IPS-18c (cell line): Measurements from ENCODE around the gene TBL3.
A peak's percentile ranks its signal among the peaks of the same experiment; 100 is the strongest.
"Not testable (repeated sequence)": the region's sequence is repeated elsewhere in the genome, so short reads cannot be mapped to it uniquely, and the experiment has no call there.

ENCODE experiments used
- H3K4me3 ChIP-seq: 2 replicates; pipeline ENCODE4 v1.7.0; 2013; ENCODE audit warnings: low read depth, mild to moderate bottlenecking, low read length, moderate library complexity; ENCODE audit not compliant: insufficient read depth
- H3K9me3 ChIP-seq: one replicate; pipeline ENCODE4 v1.6.1; 2013; ENCODE audit warnings: mild to moderate bottlenecking, low read length, moderate library complexity; ENCODE audit not compliant: control insufficient read depth, insufficient read depth

The TBL3 gene

DNA sequence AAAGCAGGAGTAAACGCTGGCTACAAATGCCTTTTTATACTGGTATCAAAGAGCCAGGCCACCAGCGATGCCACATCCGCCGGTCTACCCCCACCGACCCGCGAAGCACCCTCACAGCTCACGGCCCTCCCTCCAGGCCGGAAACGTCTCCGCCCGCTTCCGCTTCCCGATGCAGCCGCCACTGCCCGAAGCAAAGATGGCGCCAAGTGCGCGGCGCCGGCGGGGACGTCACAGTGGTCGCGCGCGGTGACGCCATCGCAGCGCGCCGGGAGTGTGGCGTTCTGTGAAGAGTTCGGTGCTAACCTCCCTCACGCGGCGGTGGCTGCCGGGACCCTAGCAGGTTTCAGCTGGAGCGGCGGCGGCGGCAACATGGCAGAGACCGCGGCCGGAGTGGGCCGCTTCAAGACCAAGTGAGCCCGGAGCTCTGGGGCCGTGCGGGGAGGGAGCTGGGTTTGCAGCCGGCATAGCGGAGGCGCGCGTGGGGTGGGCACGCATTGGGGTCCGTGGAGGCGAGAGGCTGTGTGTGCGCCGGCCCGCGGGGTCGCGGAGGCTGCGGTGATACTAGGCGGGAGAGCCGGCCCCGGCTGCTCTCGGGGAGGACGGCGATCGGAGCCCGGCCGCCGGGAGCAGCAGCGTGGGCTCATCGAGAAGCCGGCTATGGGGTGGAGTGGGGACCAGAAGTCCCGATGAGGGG lies at the start of gene TBL3:
Gene TBL3 (plus strand): TSS at position 258 of the 694 bp plus-strand sequence. CDS start 112 bp downstream, at position 370.
- Histone ChIP-seq H3K9me3 (no peaks in the 10 kb centered on the region), H3K4me3 (peak within 1 kb of the TSS; percentile 73)

DNA sequence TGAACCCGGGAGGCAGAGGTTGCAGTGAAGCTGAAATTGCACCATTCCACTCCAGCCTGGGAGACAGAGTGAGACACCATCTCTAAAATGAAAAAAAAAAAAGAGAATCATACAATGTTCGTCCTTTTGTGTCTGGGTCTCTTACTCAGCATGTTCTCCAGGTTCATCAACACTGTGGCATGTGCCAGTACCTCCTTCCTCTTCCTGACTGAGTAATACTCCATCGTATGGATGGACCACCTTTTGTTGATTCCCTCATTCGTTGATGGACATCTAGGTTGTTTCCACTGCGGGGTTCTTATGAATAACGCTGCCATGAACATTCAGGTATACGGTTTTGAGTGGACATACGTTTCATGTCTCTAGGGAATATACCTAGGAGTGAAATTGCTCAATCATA lies 49.5 kb upstream of the TBL3 start:
- Histone ChIP-seq H3K4me3 (no peak overlapping the region), H3K9me3 (peaks cover 1% of the 10 kb centered on the region)

DNA sequence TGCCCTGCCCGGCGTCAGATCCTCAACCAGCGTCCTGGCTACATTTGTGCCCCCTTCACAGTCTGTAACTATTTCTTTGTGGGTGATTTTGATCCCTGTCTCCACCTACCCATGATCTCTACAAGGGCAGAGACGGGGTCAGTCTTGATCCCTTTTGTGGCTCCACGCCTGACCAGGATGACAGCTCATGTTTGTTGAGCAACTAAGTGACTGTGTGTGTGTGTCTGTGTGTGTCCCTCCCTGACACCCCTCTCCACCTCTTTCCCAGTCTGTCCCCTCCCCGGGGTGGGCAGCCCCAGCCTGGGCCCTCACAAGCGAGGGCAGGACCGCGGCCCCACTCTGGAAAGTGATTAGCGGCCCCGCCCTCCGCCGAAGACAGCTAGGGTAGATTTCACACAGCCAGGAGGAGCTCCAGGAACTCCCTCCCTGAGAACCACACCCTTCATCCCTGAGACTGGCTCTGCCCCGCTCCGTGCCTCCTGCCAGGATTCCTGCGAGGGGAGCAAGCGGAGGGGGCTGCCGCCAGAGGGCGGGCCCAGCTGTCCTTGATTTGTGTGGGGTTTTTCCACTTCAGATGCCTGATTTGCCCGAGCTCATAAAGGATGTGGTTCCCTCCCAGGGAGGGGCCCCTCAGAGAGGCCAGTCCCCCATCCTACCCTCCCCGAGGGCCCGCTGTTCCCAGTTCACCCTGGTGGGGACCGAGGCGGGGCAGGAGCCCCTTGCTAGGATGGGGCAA lies 48.4 kb upstream of the TBL3 start:
- no peak overlapping the region for H3K4me3 ChIP-seq
- H3K9me3 ChIP-seq: no peaks in the 10 kb centered on the region

DNA sequence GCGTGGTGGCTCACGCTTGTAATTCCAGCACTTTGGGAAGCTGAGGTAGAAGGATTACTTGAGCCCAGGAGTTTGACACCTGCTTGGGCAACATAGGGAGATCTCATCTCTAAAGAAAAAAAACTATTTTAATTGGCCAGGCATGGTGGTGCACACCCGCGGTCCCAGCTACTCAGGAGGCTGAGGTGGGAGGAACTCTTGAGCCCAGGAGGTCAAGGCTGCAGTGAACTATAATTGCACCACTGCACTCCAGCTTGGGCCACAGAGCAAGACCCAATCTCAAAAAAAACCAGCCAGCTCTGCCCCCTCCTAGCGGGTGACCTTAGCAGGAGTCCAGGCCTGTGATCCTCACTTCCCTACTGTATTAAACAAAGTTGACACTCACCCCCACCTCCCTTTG lies 47.8 kb upstream of the TBL3 start:
- Histone ChIP-seq H3K4me3 (no peak overlapping the region), H3K9me3 (no peaks in the 10 kb centered on the region)

DNA sequence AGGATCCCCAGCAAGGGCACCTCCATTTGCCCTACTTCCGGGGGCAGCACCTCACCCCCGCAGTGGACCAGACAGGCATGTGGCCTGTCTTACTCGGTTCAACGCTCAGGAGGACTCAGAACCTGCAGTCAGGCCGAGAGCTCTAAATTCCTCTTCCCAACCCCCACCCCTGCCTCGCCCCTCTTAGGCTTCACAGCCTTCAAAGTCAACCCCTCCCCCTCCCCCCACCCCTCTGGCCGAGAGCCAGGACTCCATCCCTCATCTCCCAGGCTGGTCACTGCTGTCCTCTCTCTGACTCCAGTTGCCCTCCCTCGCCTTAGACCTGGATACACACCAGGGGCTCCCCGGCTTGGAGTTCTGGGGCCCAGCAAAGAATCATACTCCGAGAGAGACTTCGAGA lies 45.6 kb upstream of the TBL3 start:
- H3K4me3 ChIP-seq: no peak overlapping the region

DNA sequence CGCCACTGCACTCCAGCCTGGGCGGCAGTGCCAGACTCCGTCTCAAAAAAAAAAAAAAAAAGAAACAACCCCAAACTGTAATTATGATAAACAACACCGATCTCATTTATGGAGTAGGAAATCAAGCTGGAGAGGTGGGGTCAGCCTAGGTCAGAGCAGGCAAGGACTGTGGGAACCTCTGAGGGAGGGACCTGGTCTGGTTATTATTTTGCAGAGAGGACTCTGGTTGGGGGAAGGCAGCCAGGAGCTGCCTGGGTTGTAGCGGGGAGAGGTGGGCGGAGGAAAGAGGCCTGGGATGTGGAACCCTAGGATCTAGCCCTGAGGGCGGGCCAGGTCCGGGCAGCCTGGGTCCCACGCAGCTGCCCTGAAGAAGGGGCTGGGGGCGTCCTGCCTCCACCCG lies 42.7 kb upstream of the TBL3 start:
- H3K4me3 ChIP-seq: peak overlapping the region; percentile 44; the same call in 1 of the 2 replicates
- H3K9me3 ChIP-seq: no peaks in the 10 kb centered on the region

More for the DNA sequence above, 45.6 kb upstream of the TBL3 start:
- H3K9me3 ChIP-seq: no peaks in the 10 kb centered on the region

DNA sequence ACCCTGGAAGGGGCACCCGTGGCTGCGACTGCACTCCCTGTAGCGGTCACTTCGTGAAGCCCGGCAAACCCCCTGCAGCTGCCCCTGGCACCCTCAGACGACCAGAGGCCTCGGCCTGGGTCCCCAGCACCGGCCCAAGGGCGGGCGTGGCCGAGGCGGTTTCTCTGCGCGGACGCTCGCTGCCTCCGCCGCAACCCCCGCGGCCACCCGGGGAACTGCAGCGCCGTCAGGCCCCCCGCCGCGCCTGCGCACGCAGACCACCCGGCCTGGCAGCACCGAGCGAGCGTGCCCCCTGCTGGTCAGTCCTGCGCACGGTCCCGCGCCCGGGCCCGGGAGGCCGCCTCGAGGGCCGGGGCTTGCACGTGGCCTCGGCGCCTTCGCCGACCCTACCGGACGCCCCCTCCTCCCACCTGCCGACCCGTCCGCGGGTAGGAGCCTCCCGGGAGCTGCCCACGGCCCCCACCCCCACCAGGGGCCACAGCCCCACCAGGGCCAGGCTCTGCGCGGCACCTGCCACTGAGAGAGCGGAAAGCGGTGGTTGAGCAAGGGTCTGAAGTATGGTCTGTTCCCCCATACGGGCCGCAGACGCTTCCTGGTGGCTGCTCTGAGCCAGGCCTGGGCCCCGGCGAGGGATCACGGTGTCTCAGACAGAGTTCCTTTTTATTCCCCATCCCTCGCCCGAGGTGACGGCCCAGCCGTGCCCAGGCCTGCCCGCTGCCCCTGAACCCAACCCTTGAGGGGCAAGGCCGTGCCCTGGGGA lies 42.1 kb upstream of the TBL3 start:
- no peaks in the 10 kb centered on the region for H3K9me3 ChIP-seq

DNA sequence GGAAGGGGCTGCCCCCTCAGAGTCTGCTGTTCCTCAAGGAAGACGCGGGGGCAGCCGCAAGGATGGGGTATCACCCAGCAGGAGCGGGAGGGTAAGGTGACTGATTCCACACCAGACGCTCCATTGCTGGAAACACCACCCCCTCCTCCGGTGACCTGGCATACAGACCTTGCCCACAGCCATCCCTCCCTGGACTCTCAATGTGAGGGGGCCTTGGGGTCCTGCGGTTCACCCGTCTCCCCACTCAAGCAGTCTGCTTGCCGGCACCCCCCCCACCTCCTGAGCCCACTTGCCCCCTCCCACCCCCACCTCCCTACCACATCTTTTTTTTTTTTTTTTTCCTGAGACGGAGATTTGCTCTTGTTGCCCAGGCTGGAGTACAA lies 41.5 kb upstream of the TBL3 start:
- H3K9me3 ChIP-seq: no peaks in the 10 kb centered on the region
- H3K4me3 ChIP-seq: no peak overlapping the region

More for the DNA sequence above, 42.1 kb upstream of the TBL3 start:
- H3K4me3 ChIP-seq: peak overlapping the region; percentile 44

DNA sequence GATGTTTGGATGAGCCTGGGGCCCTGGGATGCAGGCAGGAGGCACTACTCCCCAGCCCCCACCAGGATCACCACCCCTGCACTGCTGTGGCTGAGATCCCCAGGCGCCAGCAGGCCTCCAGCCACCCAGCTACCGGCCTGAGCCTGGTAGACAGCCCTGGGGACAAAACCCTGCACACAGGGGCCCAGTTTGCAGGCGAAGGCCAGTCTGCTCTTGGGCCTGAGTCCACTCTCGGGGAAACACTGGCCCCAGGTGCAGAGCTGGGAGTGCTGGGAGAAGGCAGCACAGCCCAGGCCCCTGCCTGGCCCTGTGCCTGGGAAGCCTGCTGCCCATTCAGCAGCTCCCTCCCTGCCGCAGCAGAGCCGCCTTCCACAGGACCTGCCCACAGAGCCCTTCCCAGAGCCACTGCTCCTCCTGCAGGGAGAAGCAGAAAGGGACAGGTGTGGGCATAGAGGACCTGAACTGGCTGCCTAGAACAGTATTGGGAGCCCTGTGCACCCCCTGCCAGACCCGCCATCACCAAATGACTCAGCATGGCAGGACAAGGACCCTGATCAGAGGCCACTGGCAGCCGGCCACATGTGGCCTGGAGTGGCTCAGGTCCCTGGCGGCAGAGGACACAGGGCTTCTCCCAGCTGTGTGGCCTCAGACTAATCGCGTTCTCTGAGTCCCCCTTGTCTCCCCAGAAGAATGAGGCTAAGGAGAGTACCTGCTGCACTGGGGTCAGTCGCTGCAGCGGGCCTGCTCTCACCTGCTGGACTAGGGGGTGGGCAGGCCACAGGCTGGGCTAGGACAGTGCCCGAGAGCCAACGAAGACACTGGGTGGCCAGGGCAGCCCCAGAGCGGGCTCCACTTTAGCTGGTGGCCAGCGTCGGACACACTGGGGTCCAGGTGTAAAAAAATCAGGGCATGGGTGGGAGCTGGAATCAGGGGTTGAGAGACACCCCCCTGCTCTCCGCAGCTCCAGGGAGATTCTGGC lies 39.5 kb upstream of the TBL3 start:
- no peaks in the 10 kb centered on the region for H3K9me3 ChIP-seq
- no peak overlapping the region for H3K4me3 ChIP-seq

DNA sequence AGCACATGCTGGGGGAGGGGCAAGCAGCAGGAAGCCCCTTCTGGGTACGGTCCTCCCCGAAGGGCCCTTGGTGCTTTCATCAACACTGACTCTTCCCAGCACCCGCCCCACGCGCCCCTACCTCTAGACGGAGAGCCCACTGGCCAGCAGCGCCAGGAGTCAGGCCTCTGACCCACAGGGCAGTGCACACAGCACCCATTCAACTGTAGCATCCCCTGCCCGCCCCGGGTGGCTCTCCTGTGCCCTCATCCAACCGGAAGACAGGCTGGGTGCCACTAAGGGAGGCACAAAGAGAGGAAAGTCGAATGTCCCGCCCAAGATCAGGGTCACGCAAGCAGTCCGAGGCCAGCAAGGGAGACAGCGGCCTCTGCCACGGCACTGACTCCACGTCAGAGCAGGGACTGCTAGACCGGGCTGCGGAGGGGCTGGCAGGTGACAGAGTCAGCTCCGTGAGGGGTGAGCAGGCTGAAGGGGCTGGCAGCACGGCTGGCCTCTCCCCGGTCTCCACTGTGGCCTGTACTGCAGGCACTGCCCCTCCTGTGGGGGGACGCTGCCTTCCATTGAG lies 38.7 kb upstream of the TBL3 start:
- no peaks in the 10 kb centered on the region for H3K9me3 ChIP-seq
- H3K4me3 ChIP-seq: no peak overlapping the region

DNA sequence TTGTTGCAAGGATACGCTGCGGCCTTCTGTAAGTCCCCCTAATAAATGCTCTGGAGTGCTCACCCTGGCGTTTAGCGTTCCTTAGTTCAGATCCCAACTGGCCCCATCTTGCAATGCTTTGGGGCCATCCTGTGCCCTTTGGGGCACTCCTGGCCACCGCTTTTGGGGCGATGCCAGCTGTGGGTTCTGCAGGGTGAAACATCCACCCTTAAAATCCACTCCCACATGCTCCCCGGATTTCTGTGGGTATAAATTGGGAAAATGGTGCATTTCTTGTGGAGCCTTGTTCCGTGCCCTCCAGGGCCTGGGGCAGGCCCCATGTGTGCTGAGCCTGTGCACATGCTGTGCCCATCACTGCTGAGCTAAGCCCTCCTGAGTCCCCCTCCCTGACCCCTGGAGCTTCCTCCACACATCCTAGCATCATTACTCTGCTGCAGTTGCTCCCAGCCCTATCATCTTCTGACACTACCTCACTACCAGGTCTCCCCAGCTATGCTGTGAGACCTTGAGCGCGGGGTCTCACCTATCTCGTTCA lies 34.8 kb upstream of the TBL3 start:
- no peak overlapping the region for H3K4me3 ChIP-seq

DNA sequence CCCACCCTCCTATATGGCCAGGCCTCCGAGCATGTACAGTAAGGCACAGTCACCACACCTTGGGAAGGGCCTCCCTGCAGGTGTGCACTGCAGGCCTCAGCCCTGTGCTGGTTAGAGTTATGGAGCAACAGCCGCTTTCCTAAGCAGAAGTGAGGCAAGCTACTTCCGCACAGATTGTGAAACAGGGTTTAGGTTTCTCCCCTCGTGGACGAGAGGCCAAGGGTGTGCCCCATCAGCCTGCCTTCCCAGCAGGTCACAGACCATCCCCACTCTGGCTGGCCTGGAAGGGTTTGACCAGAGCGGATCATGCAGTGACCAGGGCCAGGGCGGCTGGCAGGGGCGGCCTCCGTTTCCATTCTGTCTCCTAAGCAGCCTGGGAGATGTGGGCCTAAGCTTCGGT lies 33.5 kb upstream of the TBL3 start:
- Histone ChIP-seq H3K4me3 (no peak overlapping the region), H3K9me3 (no peaks in the 10 kb centered on the region)

More for the DNA sequence above, 34.8 kb upstream of the TBL3 start:
- no peaks in the 10 kb centered on the region for H3K9me3 ChIP-seq

DNA sequence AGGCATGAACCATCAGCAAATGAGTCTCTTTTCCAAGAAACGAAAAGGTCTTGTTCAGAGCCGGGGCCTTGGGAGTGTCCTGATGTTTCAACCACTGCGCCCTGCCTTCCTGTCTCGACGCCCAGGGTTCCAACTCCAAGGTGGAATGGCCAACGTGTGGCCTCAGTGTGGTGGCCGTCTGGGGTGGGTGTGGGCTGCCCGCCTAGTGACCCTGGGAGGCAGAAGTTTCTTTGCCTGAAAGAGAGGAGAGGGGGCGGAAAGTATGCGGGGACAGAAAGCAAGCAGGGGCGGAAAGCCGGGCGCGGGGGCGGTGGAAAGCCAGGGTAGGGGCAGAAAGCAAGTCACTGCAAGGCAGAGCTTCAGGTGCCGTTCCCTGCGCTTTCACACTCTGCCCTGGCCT lies 32.9 kb upstream of the TBL3 start:
- Histone ChIP-seq H3K4me3 (no peak overlapping the region), H3K9me3 (no peaks in the 10 kb centered on the region)

DNA sequence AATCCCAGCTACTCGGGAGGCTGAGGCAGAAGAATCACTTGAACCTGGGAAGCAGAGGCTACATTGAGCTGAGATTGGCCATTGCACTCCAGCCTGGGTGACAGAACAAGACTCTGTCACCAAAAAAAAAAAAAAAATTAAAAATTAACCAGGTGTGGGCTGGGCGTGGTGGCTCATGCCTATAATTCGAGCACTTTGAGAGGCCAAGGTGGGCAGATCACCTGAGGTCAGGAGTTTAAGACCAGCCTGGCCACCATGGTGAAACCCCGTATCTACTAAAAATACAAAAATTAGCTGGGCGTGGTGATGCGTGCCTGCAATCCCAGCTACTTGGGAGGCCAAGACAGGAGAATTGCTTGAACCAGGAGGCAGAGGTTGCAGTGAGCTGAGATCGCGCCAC lies 32.0 kb upstream of the TBL3 start:
- not testable (repeated sequence) for H3K9me3 ChIP-seq, H3K4me3 ChIP-seq

DNA sequence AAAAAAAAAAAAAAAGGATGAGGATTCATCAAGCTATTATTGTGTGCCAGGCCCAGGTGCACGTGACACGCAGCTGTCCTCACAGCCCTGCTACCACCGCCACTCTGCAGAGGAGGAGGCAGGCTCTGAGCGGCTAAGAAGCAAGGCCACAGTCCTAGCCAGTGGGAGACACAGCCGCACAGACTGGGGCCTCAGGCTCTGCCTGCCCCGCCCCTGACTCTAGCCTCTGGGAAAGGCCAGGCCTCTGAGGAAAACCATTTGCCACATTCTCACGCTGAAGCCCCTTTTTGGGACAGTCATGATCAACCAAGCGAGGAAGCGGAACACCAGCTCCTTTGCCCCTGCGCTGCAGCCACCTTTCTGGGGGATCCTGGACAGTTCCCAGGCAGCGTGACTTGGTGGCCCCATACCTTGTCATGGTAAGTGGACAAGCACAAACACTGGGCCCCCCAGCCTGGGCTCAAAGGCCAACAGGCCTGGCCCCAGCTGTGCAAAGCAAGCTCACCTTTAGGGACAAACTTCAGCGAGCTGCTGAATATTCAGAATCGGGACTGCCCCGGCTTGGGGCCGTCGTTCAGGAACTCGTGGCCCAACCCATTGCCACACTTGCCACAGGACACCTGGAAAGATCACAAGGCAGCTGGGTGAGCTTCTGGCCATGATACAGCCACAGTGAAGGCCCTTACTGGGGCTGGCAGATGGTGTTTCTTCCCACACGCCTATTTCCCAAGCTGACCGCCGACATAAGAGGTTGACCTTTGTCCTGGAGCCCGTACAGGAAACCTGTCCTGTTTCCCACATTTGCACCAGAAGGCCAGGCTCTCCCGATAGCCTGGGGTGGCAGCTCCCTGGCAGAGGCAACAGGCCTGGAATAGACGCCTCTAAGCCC lies 31.3 kb upstream of the TBL3 start:
- Histone ChIP-seq H3K9me3 (no peaks in the 10 kb centered on the region), H3K4me3 (no peak overlapping the region)
